HCT116 (cell line): ENCODE data around the gene OR2M5.

Experiments used
- JUND ChIP-seq: IDR thresholded peaks from 2 replicates; pipeline ENCODE4 v1.6.1; 2012
- POLR2A ChIP-seq: IDR thresholded peaks from 2 replicates; pipeline ENCODE4 v1.7.0; 2011; ENCODE audit warnings: borderline replicate concordance; ENCODE audit not compliant: insufficient read depth, insufficient read length; ENCODE audit errors: extremely low read depth
- POLR2AphosphoS5 ChIP-seq: IDR thresholded peaks from 2 replicates; pipeline ENCODE4 v1.6.1; 2011; ENCODE audit warnings: mild to moderate bottlenecking, low read depth, low read length, moderate library complexity
- SIN3A ChIP-seq: IDR thresholded peaks from 2 replicates; pipeline ENCODE4 v1.6.1; 2012; ENCODE audit warnings: low read depth
- SP1 ChIP-seq: IDR thresholded peaks from 2 replicates; pipeline ENCODE4 v1.6.1; 2012; ENCODE audit warnings: low read depth
- ZNF274 ChIP-seq: fragments of 200-500 bp; sonication (Bioruptor generic); IDR thresholded peaks from 2 replicates; pipeline ENCODE4 v1.6.1; 2014; ENCODE audit warnings: mild to moderate bottlenecking, low read depth, low read length, inconsistent platforms
- TF ChIP-seq, protein P1 (sequence below): IDR thresholded peaks from 2 replicates; pipeline ENCODE4 v1.6.1; 2012; ENCODE audit warnings: low read depth
- TF ChIP-seq, protein P2 (sequence below), 3 experiments: fragments of 200-600 bp in 1 of 3; sonication (generic) in 1 of 3; IDR thresholded peaks in 2 of 3; conservative IDR thresholded peaks in 1 of 3; 2 replicates each; pipeline ENCODE4 v1.5.1; 2012 to 2017; ENCODE audit warnings: low read depth in 2 of 3, low read length in 2 of 3, antibody characterized with exemption in 1 of 3, borderline replicate concordance in 1 of 3, control low read depth in 1 of 3, mild to moderate bottlenecking in 1 of 3, mixed read lengths in 1 of 3, mixed run types in 1 of 3, moderate library complexity in 1 of 3; ENCODE audit not compliant: insufficient read depth in 1 of 3
- TF ChIP-seq, protein P3 (sequence below): IDR thresholded peaks from 2 replicates; pipeline ENCODE4 v1.6.1; 2011; ENCODE audit warnings: mild to moderate bottlenecking, low read length, moderate library complexity; ENCODE audit not compliant: insufficient replicate concordance; ENCODE audit errors: extremely low read depth

DNA sequence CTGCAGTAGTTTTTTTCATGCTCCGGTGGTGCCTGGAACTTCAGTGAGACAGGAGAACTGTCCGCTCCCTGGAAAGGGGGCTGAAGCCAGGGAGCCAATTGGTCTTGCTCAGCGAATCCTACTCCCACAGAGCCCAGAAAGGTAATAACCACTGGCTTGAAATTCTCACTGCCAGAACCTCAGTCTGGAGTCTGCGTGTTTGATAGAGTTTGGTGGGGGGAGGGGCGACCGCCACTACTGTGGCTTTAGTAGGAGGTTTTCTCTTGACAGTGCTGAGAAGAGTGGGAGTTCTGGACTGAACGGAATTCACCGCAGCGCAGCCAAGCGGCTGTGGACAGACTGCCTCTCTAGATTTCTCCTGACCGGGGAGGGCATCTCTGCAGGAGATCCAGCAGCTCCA lies 44.1 kb downstream of the OR2M5 start:
- TF ChIP-seq, protein P1, sequence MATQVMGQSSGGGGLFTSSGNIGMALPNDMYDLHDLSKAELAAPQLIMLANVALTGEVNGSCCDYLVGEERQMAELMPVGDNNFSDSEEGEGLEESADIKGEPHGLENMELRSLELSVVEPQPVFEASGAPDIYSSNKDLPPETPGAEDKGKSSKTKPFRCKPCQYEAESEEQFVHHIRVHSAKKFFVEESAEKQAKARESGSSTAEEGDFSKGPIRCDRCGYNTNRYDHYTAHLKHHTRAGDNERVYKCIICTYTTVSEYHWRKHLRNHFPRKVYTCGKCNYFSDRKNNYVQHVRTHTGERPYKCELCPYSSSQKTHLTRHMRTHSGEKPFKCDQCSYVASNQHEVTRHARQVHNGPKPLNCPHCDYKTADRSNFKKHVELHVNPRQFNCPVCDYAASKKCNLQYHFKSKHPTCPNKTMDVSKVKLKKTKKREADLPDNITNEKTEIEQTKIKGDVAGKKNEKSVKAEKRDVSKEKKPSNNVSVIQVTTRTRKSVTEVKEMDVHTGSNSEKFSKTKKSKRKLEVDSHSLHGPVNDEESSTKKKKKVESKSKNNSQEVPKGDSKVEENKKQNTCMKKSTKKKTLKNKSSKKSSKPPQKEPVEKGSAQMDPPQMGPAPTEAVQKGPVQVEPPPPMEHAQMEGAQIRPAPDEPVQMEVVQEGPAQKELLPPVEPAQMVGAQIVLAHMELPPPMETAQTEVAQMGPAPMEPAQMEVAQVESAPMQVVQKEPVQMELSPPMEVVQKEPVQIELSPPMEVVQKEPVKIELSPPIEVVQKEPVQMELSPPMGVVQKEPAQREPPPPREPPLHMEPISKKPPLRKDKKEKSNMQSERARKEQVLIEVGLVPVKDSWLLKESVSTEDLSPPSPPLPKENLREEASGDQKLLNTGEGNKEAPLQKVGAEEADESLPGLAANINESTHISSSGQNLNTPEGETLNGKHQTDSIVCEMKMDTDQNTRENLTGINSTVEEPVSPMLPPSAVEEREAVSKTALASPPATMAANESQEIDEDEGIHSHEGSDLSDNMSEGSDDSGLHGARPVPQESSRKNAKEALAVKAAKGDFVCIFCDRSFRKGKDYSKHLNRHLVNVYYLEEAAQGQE, result no peak
- no peak for TF ChIP-seq SP1
- TF ChIP-seq, protein P2, sequence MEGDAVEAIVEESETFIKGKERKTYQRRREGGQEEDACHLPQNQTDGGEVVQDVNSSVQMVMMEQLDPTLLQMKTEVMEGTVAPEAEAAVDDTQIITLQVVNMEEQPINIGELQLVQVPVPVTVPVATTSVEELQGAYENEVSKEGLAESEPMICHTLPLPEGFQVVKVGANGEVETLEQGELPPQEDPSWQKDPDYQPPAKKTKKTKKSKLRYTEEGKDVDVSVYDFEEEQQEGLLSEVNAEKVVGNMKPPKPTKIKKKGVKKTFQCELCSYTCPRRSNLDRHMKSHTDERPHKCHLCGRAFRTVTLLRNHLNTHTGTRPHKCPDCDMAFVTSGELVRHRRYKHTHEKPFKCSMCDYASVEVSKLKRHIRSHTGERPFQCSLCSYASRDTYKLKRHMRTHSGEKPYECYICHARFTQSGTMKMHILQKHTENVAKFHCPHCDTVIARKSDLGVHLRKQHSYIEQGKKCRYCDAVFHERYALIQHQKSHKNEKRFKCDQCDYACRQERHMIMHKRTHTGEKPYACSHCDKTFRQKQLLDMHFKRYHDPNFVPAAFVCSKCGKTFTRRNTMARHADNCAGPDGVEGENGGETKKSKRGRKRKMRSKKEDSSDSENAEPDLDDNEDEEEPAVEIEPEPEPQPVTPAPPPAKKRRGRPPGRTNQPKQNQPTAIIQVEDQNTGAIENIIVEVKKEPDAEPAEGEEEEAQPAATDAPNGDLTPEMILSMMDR (IDR thresholded peaks at IDR 0.05 in 2 of 3, conservative IDR thresholded peaks at IDR 0.05 in 1 of 3; ENCODE audit: borderline replicate concordance in 1 of 3, insufficient read depth in 1 of 3, low read depth in 2 of 3, low read length in 2 of 3), result no peak
- no peak for TF ChIP-seq ZNF274
- TF ChIP-seq POLR2AphosphoS5, result no peak
- no peak for TF ChIP-seq POLR2A
- no peak for TF ChIP-seq JUND
- no peak for TF ChIP-seq SIN3A
- TF ChIP-seq, protein P3, sequence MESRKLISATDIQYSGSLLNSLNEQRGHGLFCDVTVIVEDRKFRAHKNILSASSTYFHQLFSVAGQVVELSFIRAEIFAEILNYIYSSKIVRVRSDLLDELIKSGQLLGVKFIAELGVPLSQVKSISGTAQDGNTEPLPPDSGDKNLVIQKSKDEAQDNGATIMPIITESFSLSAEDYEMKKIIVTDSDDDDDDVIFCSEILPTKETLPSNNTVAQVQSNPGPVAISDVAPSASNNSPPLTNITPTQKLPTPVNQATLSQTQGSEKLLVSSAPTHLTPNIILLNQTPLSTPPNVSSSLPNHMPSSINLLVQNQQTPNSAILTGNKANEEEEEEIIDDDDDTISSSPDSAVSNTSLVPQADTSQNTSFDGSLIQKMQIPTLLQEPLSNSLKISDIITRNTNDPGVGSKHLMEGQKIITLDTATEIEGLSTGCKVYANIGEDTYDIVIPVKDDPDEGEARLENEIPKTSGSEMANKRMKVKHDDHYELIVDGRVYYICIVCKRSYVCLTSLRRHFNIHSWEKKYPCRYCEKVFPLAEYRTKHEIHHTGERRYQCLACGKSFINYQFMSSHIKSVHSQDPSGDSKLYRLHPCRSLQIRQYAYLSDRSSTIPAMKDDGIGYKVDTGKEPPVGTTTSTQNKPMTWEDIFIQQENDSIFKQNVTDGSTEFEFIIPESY, result no peak
